ENCODE measurements around the gene CCNA1.

The CCNA1 gene
- 0 reads per million in 4 donors for total RNA-seq

GRCh38 chr13:36432106-36432544 lies at the start of gene CCNA1:
Gene CCNA1, plus strand, starts transcription at chr13:36432495. Its CDS starts 562 bp downstream, at chr13:36433057.
- peak in 1 of 5 donors; percentile 13 for DNase-seq

GRCh38 chr13:36385489-36385888 lies 46.8 kb upstream of the CCNA1 start:
- DNase-seq: no peak

DNA sequence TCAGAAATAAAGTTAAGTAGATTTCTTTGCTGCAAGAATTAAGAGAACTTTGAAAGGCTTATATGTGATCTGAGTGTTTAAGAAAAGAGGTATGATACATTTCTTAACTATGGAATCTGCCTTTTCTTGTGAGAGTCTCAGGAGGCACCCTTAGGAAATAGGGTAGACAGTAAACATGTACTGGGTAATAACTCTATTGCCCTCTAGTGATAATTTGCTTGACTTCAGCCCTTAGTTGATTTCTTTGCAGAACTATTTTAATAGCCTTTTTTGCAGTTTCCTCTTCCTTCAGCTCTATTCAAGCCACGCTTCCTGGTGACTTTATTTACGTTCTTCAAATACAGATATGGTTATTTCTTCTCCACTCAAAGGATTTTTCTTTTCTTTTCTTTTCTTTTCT lies 37.0 kb upstream of the CCNA1 start:
- no peak for DNase-seq

GRCh38 chr13:36405151-36405550 lies 27.1 kb upstream of the CCNA1 start:
- DNase-seq: no peak

GRCh38 chr13:36412736-36413135 lies 19.6 kb upstream of the CCNA1 start:
- DNase-seq: no peak

- DNase-seq: no peak
Measured at GRCh38 chr13:36413161-36413560, 19.1 kb upstream of the CCNA1 start.

DNA sequence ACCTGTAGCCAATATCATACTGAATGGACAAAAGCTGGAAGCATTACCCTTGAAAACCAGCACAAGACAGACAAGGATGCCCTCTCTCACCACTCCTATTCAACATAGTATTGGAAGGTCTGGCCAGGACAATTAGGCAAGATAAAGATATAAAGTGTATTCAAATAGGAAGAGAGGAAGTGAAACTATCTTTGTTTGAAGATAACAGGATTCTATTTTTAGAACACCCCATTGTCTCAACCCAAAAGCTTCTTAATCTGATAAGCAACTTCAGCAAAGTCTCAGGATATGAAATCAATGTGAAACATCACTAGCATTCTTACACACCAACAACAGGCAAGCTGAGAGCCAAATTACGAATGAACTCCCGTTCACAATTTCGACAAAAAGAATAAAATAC lies 17.8 kb upstream of the CCNA1 start:
- DNase-seq: no peak

DNA sequence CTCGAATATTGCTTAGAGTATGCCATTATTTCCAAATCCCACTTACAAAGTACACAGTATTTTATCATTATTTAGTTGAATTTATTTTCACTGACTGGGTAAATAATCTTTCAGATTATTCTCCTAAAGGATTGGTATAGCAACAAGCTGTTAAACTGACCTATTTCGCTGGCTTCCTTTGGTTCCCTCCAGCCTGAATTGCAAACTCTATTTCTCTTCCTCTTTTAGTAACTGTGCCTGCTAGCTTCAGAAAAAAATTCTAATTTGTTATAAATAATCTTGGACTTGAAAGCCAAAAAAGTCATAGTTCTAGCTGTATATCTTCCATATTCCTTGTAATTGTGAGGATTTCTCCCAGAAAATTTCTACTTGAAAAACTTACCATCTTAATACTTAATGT lies 15.0 kb upstream of the CCNA1 start:
- DNase-seq: no peak

GRCh38 chr13:36418022-36418805 lies 14.1 kb upstream of the CCNA1 start:
- DNase-seq: peak in 1 of 5 donors; percentile 56

- DNase-seq: peak in 4 of 5 donors; percentile 21 to 69 (median 35)
Measured at GRCh38 chr13:36420437-36420891, 11.8 kb upstream of the CCNA1 start.

DNA sequence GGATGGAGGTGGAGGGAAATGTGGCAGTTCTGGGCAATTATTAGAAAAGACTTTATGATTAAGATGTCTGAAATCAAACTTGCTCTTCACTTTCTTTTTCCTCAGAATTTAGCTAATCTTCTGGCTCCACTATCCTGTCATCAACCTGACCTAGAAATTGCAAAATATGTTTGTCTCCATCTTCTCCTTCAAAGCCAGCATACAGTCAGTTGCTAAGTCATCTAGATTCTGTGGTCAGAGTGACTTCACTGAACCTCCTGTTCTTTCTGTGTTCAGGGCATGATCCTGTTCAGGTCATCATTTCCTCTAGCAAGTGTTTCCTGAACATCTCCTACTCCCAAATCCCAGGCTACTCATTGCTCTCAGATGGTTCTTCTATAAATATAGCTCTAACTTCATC lies 10.8 kb upstream of the CCNA1 start:
- peak in 1 of 5 donors; percentile 42 for DNase-seq

DNA sequence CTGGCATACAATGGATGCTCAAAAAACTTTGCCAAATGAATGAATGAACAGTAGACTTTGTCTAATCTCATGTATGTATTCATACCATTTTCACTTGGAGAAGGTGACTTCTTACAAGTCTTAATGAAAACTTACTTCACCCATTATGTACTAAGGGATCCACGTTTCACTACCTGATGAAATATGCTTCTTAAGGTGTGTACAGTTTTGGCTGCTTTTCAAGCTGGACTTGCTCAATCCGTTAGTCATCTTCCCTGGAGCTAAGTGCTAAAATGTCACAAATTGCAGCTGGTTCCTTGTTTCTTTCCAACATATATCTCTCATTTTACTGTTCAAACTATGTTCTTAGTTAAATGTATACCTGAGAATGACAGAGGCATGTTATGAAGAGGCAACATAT lies 4.2 kb upstream of the CCNA1 start:
- DNase-seq: no peak

DNA sequence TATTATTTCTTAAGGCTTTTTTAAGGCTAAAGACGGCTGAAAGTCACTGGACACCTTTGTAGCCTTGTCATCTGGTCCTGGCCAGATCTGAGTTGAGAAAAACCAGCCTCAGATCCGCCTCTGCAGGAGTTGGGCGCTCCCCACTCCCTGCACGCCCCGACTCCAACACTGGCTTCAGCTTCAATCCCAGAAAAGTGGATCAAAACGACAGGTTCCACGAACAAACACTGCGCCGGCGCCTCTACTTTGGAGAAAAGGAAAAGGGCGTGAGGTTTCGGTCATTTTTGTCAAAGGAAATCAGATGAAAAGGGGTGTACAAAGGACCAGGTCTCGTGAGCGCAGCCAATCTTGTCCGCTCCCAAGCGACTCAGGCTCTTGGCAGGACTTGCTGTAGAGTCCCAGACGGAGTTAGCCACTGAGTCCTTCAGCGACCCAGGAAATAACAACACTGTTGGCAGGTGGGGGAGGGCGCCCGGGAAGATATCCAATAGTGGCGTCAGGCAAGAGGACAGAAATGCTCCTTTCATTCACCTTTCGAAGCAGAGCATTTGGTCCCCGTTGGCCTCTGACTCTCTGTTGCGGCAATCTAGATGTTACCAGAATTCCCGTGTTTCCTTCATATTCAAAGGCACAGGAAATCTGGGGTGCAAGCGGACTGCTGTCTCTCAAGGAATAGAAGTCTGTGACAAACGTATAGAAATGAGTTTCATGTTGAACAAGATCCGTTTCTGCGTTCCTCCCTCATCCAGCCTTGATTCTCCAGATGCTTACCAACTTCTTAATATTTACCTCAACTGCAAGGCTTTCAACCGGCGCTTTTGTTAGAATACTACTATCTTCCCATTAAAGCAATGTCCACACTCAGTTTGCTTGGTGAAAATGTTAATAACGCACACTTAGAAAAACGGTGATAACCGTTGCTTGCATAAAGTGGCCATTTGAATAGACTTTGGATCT lies 1.8 kb upstream of the CCNA1 start:
- no peak for DNase-seq

- DNase-seq: peak in 1 of 5 donors; percentile 3
Measured at GRCh38 chr13:36431204-36432105, 840 bp upstream of the CCNA1 start.

DNA sequence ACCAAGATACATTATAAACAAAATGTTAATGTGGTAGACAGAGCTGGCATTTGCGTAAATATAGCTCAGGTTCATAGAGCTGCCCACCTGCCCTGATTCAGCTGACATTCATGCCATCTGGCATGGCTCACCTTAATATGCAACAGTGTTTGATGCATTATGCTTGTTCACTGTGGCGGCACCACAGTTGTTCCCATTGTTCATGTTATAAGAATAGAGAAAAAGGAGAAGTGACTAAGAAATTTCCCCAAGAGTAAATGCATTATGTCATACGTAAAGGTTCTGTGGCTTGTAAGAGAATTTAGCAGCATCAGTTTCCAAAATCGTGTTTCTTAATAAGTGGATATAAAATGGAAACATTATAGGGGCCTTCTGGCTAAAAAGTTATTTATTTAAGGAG lies 4.5 kb downstream of the CCNA1 start:
- no peak for DNase-seq

- no peak for DNase-seq
Measured at GRCh38 chr13:36438594-36439483, 6.5 kb downstream of the CCNA1 start.

DNA sequence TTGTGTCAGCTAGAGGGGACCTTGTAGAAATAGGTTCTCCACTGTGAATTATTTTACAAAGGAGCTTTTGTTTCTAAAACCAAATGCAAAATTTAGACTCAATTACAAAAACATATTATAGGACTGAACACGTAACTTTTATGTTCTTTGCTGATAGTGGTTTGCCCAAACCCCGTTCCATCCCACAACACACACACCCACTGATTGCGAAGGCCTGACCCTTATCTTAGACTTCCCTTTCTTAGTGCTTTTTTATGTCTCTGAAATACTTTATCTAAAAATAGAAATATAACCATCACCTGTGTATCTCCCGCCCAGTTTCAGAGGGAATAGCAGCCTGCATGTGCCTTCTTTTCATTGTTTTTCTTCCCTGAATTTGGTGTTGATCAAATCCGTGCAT lies 13.0 kb downstream of the CCNA1 start:
- no peak for DNase-seq

GRCh38 chr13:36445891-36446351 lies 13.6 kb downstream of the CCNA1 start:
- no peak for DNase-seq

DNA sequence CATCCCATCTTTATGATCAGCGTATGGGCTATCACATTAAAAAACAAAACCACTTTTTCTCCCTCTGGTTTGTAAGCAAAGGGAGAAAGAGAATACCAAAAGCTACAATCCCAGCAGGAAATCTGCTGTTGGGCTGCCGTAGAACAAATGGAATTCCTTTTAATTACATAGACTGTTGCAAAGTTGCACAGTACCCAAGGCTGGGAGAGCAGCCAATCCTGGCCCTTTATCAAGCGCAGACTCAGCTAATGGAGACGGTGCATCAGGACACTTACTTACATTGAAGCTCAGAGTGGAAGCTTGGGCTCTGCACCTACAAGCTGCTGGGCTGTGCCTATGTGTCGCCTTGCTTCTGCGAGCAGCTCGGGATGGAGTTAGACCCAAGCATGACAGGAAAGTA lies 15.2 kb downstream of the CCNA1 start:
- DNase-seq: no peak

- DNase-seq: no peak
Measured at GRCh38 chr13:36450534-36450933, 18.2 kb downstream of the CCNA1 start.

DNA sequence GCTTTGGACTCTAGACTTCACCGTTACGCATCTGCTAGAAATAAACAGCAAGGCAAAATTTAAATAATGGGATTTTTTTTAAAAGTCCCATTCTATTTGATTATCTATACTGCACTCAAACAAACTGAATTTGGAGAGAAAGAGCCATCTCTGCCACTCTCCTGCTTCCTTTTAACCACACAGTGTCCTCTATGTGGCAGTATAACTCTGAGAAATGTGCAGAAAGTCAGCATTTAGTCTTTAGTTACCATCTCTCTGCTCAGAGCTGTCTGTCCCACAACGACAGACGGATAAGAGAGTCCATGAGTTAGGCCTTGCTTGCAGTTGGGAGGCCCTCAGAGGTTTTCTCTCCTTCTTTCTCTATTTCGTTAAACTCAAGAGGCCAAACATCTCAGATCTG lies 21.2 kb downstream of the CCNA1 start:
- no peak for DNase-seq
